Endothelial cell of umbilical vein (primary cell): ENCODE measurements around the gene CXCL10. TPM values are rescaled to one million over a fixed set of nuclear protein-coding genes. Genes with fewer than 3 reads are reported as not detected.

Source experiments
- BruUV-seq: library from RNA; stranded (reverse); fragments of 400-500 nt; replicated peaks from 2 replicates; lab custom pipeline; 2021; lab: Mats Ljungman, UMichigan
- CTCF ChIA-PET: fragments of 300-600, 350-600 bp; sonication (Branson Sonifier 250); formaldehyde crosslinking; loops from one replicate; lab custom pipeline; 2021; ENCODE audit warnings: antibody characterized with exemption, inconsistent platforms; lab: Charles Lee
- POLR2A ChIA-PET: fragments of 300-600, 350-600 bp; sonication (Branson Sonifier 250); formaldehyde crosslinking; loops from one replicate; lab custom pipeline; 2021; ENCODE audit warnings: antibody characterized with exemption, inconsistent platforms; lab: Charles Lee
- DNase-seq: peaks from one replicate; pipeline ENCODE4 v3.0.0-alpha.2; 2011; ENCODE audit warnings: low read depth, low spot score
- FAIRE-seq: peaks from 2 replicates; lab custom pipeline; 2011; peaks lifted over from hg19 to GRCh38; lab: Jason Lieb, UNC
- H2AFZ ChIP-seq: 2 replicates; pipeline ENCODE4 v1.6.0; 2012; ENCODE audit warnings: low read depth, low read length, control low read depth, inconsistent platforms
- H3K27ac ChIP-seq: 2 replicates; pipeline ENCODE4 v1.5.1; 2011; ENCODE audit warnings: low read depth, mild to moderate bottlenecking, control low read depth, low read length, moderate library complexity; ENCODE audit not compliant: insufficient read depth
- H3K27me3 ChIP-seq, 2 experiments: 2 replicates each; pipeline versions ENCODE4 v1.6.0 to v1.6.1; 2011; ENCODE audit warnings: low read length in 2 of 2, mixed read lengths in 1 of 2; ENCODE audit not compliant: control insufficient read depth in 2 of 2, insufficient read depth in 2 of 2
- H3K36me3 ChIP-seq, 2 experiments: 2 replicates in 1 of 2; 3 replicates in 1 of 2; pipeline ENCODE4 v1.5.1; 2011; ENCODE audit warnings: low read length in 2 of 2, mild to moderate bottlenecking in 1 of 2, moderate library complexity in 1 of 2; ENCODE audit not compliant: control insufficient read depth in 2 of 2, insufficient read depth in 2 of 2; ENCODE audit errors: extremely low read depth in 1 of 2
- H3K4me1 ChIP-seq: 3 replicates; pipeline ENCODE4 v1.5.1; 2011; ENCODE audit warnings: mild to moderate bottlenecking, low read length; ENCODE audit not compliant: control insufficient read depth, insufficient read depth; ENCODE audit errors: extremely low read depth
- H3K4me2 ChIP-seq: 2 replicates; pipeline ENCODE4 v1.6.1; 2011; ENCODE audit warnings: low read length, control low read depth, mixed read lengths; ENCODE audit not compliant: insufficient read depth
- H3K4me3 ChIP-seq, 3 experiments: fragments of 200-600 bp in 1 of 3; sonication (generic), shearing (Covaris generic) in 1 of 3; replicated peaks in 1 of 3; 2 replicates each; pipeline ENCODE4 v1.5.1; 2011 to 2016; ENCODE audit warnings: control low read depth in 3 of 3, low read length in 3 of 3, mild to moderate bottlenecking in 2 of 3, inconsistent platforms in 1 of 3, low read depth in 1 of 3, moderate library complexity in 1 of 3; ENCODE audit not compliant: insufficient read depth in 1 of 3
- H3K79me2 ChIP-seq: 2 replicates; pipeline ENCODE4 v1.6.0; 2012; ENCODE audit warnings: low read length, inconsistent platforms; ENCODE audit not compliant: control insufficient read depth, insufficient read depth
- H3K9ac ChIP-seq: replicated peaks from 2 replicates; pipeline ENCODE3; 2011; ENCODE audit warnings: low read length, control low read depth; ENCODE audit not compliant: insufficient read depth; ENCODE audit errors: extremely low read depth
- H3K9me1 ChIP-seq: replicated peaks from 3 replicates; pipeline ENCODE4 v1.6.0; 2011; ENCODE audit warnings: mild to moderate bottlenecking, low read length; ENCODE audit not compliant: control insufficient read depth, insufficient read depth; ENCODE audit errors: extremely low read depth
- H3K9me3 ChIP-seq: replicated peaks from 2 replicates; pipeline ENCODE4 v1.5.1; 2012; ENCODE audit warnings: low read length, inconsistent platforms; ENCODE audit not compliant: control insufficient read depth, insufficient read depth
- H4K20me1 ChIP-seq: replicated peaks from 2 replicates; pipeline ENCODE3; 2011; ENCODE audit warnings: mild to moderate bottlenecking, low read length; ENCODE audit not compliant: control insufficient read depth, insufficient read depth; ENCODE audit errors: extremely low read depth
- JUN ChIP-seq: IDR thresholded peaks from 2 replicates; pipeline ENCODE4 v1.6.1; 2011; ENCODE audit warnings: borderline replicate concordance, low read depth; ENCODE audit not compliant: insufficient read length, insufficient read depth
- MAX ChIP-seq: IDR thresholded peaks from 2 replicates; pipeline ENCODE4 v1.6.1; 2011; ENCODE audit not compliant: insufficient read depth, insufficient read length
- dilution Hi-C: fragments of 300-500 bp; cut with MboI; formaldehyde crosslinking; loops from one replicate; pipeline ENCODE4 v1.15.0; 2019; ENCODE audit warnings: low sequenced_read_pairs; ENCODE audit not compliant: extremely low pct_ligation_motif_present
- intact Hi-C: fragments of 100-400 bp; cut with micrococcal nuclease; formaldehyde crosslinking; loops from one replicate; pipeline ENCODE4 v1.10.0; 2022
- polyA plus RNA-seq, 4 experiments: library from polyadenylated mRNA; depleted of rRNA in 3 of 4; stranded (reverse) in 3 of 4; unstranded in 1 of 4; fragments of >200 nt; gene quantifications; 2 replicates each; pipeline versions ENCODE4 v1.2.1 to v1.2.3, GENCODE V29; 2011 to 2012; ENCODE audit warnings: missing spikeins in 1 of 4
- total RNA-seq: library from RNA; stranded (reverse); gene quantifications from 2 replicates; pipeline ENCODE4 v1.2.3, GENCODE V29; 2021

CXCL10 gene
- total and polyA plus RNA-seq, 2 donors (not counting 3 experiments of a cell fraction or from before 2014, with no cell fraction given), result 0.18 TPM; not detected in 1

- intact Hi-C loops, result no loop called here
- H3K4me2 ChIP-seq, result no peak overlapping the region
- no peak overlapping the region for H3K27ac ChIP-seq
- no peaks in the 10 kb centered on the region for H3K36me3 ChIP-seq
- FAIRE-seq, result no peak
- no peak for TF ChIP-seq JUN
- CTCF ChIA-PET, result no interaction called here
- no peak overlapping the region for H3K4me3 ChIP-seq
- H4K20me1 ChIP-seq, result no peaks in the 10 kb centered on the region
- no peak overlapping the region for H3K9ac ChIP-seq
- H3K9me1 ChIP-seq, result no peaks in the 10 kb centered on the region
- H3K79me2 ChIP-seq, result no peaks in the 10 kb centered on the region
- no peaks in the 10 kb centered on the region for H3K4me1 ChIP-seq
- H2AFZ ChIP-seq, result no peak overlapping the region
- peaks cover 16 to 20% of the 10 kb centered on the region in 2 experiments for H3K27me3 ChIP-seq
- no peaks in the 10 kb centered on the region for H3K9me3 ChIP-seq
- POLR2A ChIA-PET, result no interaction called here
- no TSS peak for BruUV-seq
- DNase-seq, result no peak
- dilution Hi-C loops, result no loop called here
Observed at GRCh38 chr4:76022031-76022430, 1.3 kb downstream of the CXCL10 start.

GRCh38 chr4:76017056-76017686, 6.1 kb downstream of the CXCL10 start:
- no TSS peak for BruUV-seq
- no peak overlapping the region for H2AFZ ChIP-seq
- DNase-seq, result no peak
- no peak overlapping the region for H3K9ac ChIP-seq
- no peaks in the 10 kb centered on the region for H4K20me1 ChIP-seq
- H3K4me3 ChIP-seq, result no peak overlapping the region
- H3K36me3 ChIP-seq, result no peaks in the 10 kb centered on the region
- H3K27ac ChIP-seq, result no peak overlapping the region
- H3K4me2 ChIP-seq, result no peak overlapping the region
- intact Hi-C loops, result no loop called here
- dilution Hi-C loops, result no loop called here
- POLR2A ChIA-PET, result no interaction called here
- H3K27me3 ChIP-seq, result peaks cover 9 to 10% of the 10 kb centered on the region in 2 experiments
- H3K9me1 ChIP-seq, result no peaks in the 10 kb centered on the region
- CTCF ChIA-PET, result no interaction called here
- no peaks in the 10 kb centered on the region for H3K4me1 ChIP-seq
- H3K79me2 ChIP-seq, result no peaks in the 10 kb centered on the region
- FAIRE-seq, result no peak
- H3K9me3 ChIP-seq, result no peaks in the 10 kb centered on the region
- TF ChIP-seq MAX, result no peak
